CD4-positive, alpha-beta T cell (primary cell): ENCODE data around the gene GAPT. TPM values are rescaled to one million over a fixed set of nuclear protein-coding genes. Genes with fewer than 3 reads are reported as not detected.

ENCODE experiments used
- ATAC-seq: fragments of 200-7000 bp; cut with Tn5 transposase; one replicate; pipeline ENCODE4 v1.10.0; 2022; ENCODE audit warnings: mild to moderate bottlenecking; ENCODE audit not compliant: poor library complexity
- CTCF ChIA-PET: fragments of 350-600 bp; sonication (Branson Sonifier 250); formaldehyde crosslinking; loops from one replicate; lab custom pipeline; 2021; ENCODE audit warnings: antibody characterized with exemption, inconsistent platforms; lab: Charles Lee
- POLR2A ChIA-PET: fragments of 350-600 bp; sonication (Branson Sonifier 250); formaldehyde crosslinking; loops from one replicate; lab custom pipeline; 2021; ENCODE audit warnings: antibody characterized with exemption, inconsistent platforms; lab: Charles Lee
- DNase-seq, 14 experiments: peaks; one replicate each; pipeline ENCODE4 v3.0.0-alpha.2; 2013 to 2020; ENCODE audit warnings: mixed read lengths in 2 of 14
- H3K27ac ChIP-seq, 2 donors: one replicate each; pipeline versions ENCODE4 v1.5.1 to v1.7.0; 2013; ENCODE audit warnings: low read length in 2 of 2, low read depth in 1 of 2, mild to moderate bottlenecking in 1 of 2
- H3K27me3 ChIP-seq, 2 experiments: 1 replicate in 1 of 2; 2 replicates in 1 of 2; pipeline versions ENCODE4 v1.6.1 to v1.7.0; 2013; ENCODE audit warnings: low read length in 2 of 2, control low read depth in 1 of 2, mild to moderate bottlenecking in 1 of 2, moderate library complexity in 1 of 2; ENCODE audit not compliant: insufficient read depth in 2 of 2, control insufficient read depth in 1 of 2
- H3K36me3 ChIP-seq: one replicate; pipeline ENCODE4 v1.6.1; 2013; ENCODE audit warnings: low read length, control low read depth; ENCODE audit not compliant: insufficient read depth
- H3K4me1 ChIP-seq: one replicate; pipeline ENCODE4 v1.6.1; 2013; ENCODE audit warnings: low read length, control low read depth; ENCODE audit not compliant: insufficient read depth
- H3K4me3 ChIP-seq: one replicate; pipeline ENCODE4 v1.5.1; 2013; ENCODE audit warnings: mild to moderate bottlenecking, low read length, moderate library complexity
- H3K9me3 ChIP-seq, 2 experiments: 1 replicate in 1 of 2; 2 replicates in 1 of 2; pipeline versions ENCODE4 v1.6.1 to v1.7.0; 2013; ENCODE audit warnings: low read length in 2 of 2, mild to moderate bottlenecking in 2 of 2, control low read depth in 1 of 2, moderate library complexity in 1 of 2; ENCODE audit not compliant: control insufficient read depth in 1 of 2, insufficient read depth in 1 of 2
- H3K27ac Mint-ChIP-seq: one replicate; pipeline ENCODE4 v1.8.0; 2020; ENCODE audit warnings: mixed read lengths
- H3K27me3 Mint-ChIP-seq: one replicate; pipeline ENCODE4 v1.8.0; 2021; ENCODE audit warnings: mixed read lengths
- H3K36me3 Mint-ChIP-seq: one replicate; pipeline ENCODE4 v1.8.0; 2021; ENCODE audit warnings: low read depth, mixed read lengths
- H3K4me1 Mint-ChIP-seq: one replicate; pipeline ENCODE4 v1.8.0; 2021; ENCODE audit warnings: low read depth, mixed read lengths
- H3K4me3 Mint-ChIP-seq: one replicate; pipeline ENCODE4 v1.8.0; 2020; ENCODE audit warnings: mild to moderate bottlenecking, mixed read lengths
- H3K9me3 Mint-ChIP-seq: one replicate; pipeline ENCODE4 v1.8.0; 2020; ENCODE audit warnings: mixed read lengths
- CTCF ChIP-seq: fragments of 200-600 bp; IDR thresholded peaks from one replicate; pipeline ENCODE4 v1.8.0; 2022; ENCODE audit warnings: antibody characterized with exemption, mild to moderate bottlenecking
- intact Hi-C, 2 experiments: fragments of 100-400 bp; cut with DNase I in 1 of 2; cut with micrococcal nuclease in 1 of 2; formaldehyde crosslinking; loops; one replicate each; pipeline versions ENCODE4 v1.15.1 to v1.9.0; 2023 to 2025; cut with DNase I, micrococcal nuclease
- total RNA-seq, 174 experiments: library from RNA in 2 of 174; stranded (reverse) in 2 of 174; gene quantifications; one replicate each; pipeline ENCODE4 v1.2.3 and lab custom pipeline; 2021 to 2026

GAPT gene
- total RNA-seq, 2 experiments from 2014 or later = not detected

DNA sequence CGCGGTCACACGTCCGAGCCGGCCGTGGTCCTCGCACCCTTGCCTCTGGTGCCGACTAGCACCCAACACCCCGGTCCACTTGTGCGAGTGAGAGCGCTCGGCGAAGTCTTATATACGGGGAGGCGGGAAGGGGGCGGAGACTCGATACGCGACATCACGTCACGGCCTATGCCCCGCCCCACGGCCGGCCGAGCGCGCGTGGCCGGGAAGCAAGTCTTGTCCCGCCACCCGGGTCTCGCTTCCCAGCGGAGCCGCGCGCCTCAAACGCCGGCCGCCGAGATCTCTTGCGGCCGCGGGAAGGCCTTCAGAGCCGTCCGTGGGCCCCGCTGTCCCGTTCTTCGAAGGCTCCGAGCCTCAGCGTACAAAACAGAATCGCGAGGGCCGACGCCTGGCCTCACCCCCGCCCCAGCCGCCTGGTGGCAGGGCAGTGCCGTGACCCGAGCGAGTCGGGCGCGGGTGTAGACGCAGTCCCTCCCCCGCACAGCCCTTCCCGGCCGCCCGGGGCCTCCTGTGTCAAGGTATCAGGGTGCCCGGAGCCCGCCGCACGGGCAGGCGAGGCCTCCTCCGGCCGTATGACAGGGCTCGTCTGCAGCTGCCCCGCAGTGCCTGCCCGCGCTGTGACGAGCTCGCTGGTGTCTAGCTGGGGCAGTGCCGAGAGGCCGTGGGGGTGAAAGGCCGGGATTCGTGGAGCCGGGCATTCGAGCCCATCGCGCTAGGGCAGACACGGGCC, 31.1 kb upstream of the GAPT start, which contains the start of gene PLK2:
Gene PLK2, minus strand, starts transcription at position 85 of the 730 bp plus-strand sequence. CDS start 127 bp downstream, outside the sequence.
- peak; percentile 88 to 96 (median 91) for DNase-seq

GRCh38 chr5:58460732-58461286, 30.4 kb upstream of the GAPT start:
- ATAC-seq (peak; percentile 69), DNase-seq (peak; percentile 80 to 94 (median 89))
- Histone ChIP-seq H3K9me3 (no peaks in the 10 kb centered on the region), H3K27me3 (peaks cover 0 to 5% of the 10 kb centered on the region in 2 experiments), H3K4me1 (peaks cover 24% of the 10 kb centered on the region), H3K4me3 (peak overlapping the region; percentile 93), H3K27ac (peak overlapping the region; percentile 74 to 79), H3K36me3 (no peaks in the 10 kb centered on the region)
- CTCF ChIA-PET = interaction anchor here (0.7 to 2.8 kb wide), 8 partner anchors 25 to 1564 kb away, joined by 3 to 17 read pairs (median 4); no protein-coding TSS in a partner anchor
- peak overlapping the region; percentile 92 for H3K4me3 Mint-ChIP-seq
- peak overlapping the region; percentile 76 for H3K27ac Mint-ChIP-seq
- peaks cover 17% of the 10 kb centered on the region for H3K4me1 Mint-ChIP-seq
- peaks cover 17% of the 10 kb centered on the region for H3K27me3 Mint-ChIP-seq
- POLR2A ChIA-PET = interaction anchor here (0.6 to 3.6 kb wide), 9 partner anchors 681 to 1551 kb away, joined by 3 to 31 read pairs (median 4); partner anchors contain the start of genes GPBP1 and SETD9
- TF ChIP-seq CTCF = peak; percentile 80
- intact Hi-C loops = loop anchor here (2.0 to 10.0 kb wide), 5 partner anchors 810 to 1554 kb away; no protein-coding TSS in a partner anchor
- H3K9me3 Mint-ChIP-seq = no peaks in the 10 kb centered on the region
- H3K36me3 Mint-ChIP-seq = peaks cover 8% of the 10 kb centered on the region

More for the DNA sequence above, 31.1 kb upstream of the GAPT start, which contains the start of gene PLK2:
- Mint-ChIP-seq H3K9me3 (no peaks in the 10 kb centered on the region), H3K27me3 (peaks cover 17% of the 10 kb centered on the region), H3K4me1 (peaks cover 17% of the 10 kb centered on the region), H3K27ac (peak within 1 kb of the TSS; percentile 76), H3K36me3 (peaks cover 8% of the 10 kb centered on the region), H3K4me3 (peak within 1 kb of the TSS; percentile 92)
- peaks cover 0 to 5% of the 10 kb centered on the region in 2 experiments for H3K27me3 ChIP-seq
- H3K4me1 ChIP-seq = peaks cover 24% of the 10 kb centered on the region
- TF ChIP-seq CTCF = no peak
- ATAC-seq = peak; percentile 74
- H3K36me3 ChIP-seq = no peaks in the 10 kb centered on the region
- no peaks in the 10 kb centered on the region for H3K9me3 ChIP-seq
- ChIA-PET CTCF (interaction anchor here (0.7 to 2.1 kb wide), 6 partner anchors 24 to 1563 kb away, joined by 3 to 9 read pairs (median 3); no protein-coding TSS in a partner anchor), POLR2A (interaction anchor here (0.6 to 3.6 kb wide), 8 partner anchors 810 to 1550 kb away, joined by 3 to 31 read pairs (median 5); partner anchors contain the start of genes GPBP1 and SETD9)
- peak within 1 kb of the TSS; percentile 74 to 79 for H3K27ac ChIP-seq
- intact Hi-C loops = loop anchor here (2.0 to 10.0 kb wide), 5 partner anchors 809 to 1553 kb away; no protein-coding TSS in a partner anchor
- H3K4me3 ChIP-seq = peak within 1 kb of the TSS; percentile 93

- peak overlapping the region; percentile 13 for H3K4me3 Mint-ChIP-seq
- peaks cover 8% of the 10 kb centered on the region for H3K36me3 Mint-ChIP-seq
- POLR2A ChIA-PET = no interaction called here
Observed at GRCh38 chr5:58462154-58462553, 29.1 kb upstream of the GAPT start.

More at GRCh38 chr5:58462154-58462553, 29.1 kb upstream of the GAPT start:
- Mint-ChIP-seq H3K27me3 (peaks cover 15% of the 10 kb centered on the region), H3K4me1 (peaks cover 17% of the 10 kb centered on the region), H3K9me3 (no peaks in the 10 kb centered on the region), H3K27ac (peak overlapping the region; percentile 11)
- Histone ChIP-seq H3K27ac (no peak overlapping the region), H3K4me3 (no peak overlapping the region), H3K36me3 (no peaks in the 10 kb centered on the region), H3K9me3 (no peaks in the 10 kb centered on the region), H3K27me3 (peaks cover 0 to 5% of the 10 kb centered on the region in 2 experiments), H3K4me1 (peaks cover 24% of the 10 kb centered on the region)
- TF ChIP-seq CTCF = no peak
- DNase-seq (peak in 1 of 14 experiments; percentile 7), ATAC-seq (no peak)
- CTCF ChIA-PET = interaction anchor here (1.6 to 2.8 kb wide), 2 partner anchors 683 to 1164 kb away, joined by 4 to 17 read pairs; no protein-coding TSS in a partner anchor
- intact Hi-C loops = loop anchor here (1.0 to 10.0 kb wide), 8 partner anchors 683 to 1561 kb away; no protein-coding TSS in a partner anchor
